Tibial nerve (tissue), 4 donors: ENCODE measurements around the gene TLE4. TPM values are rescaled to one million over a fixed set of nuclear protein-coding genes. Genes with fewer than 3 reads are reported as not detected.

Experiments
- DNase-seq, 2 donors: peaks; one replicate each; pipeline ENCODE4 v3.0.0-alpha.2; 2019; ENCODE audit warnings: low spot score in 2 of 2
- H3K27ac ChIP-seq, 4 donors: fragments of 200-600 bp; sonication (generic) in 3 of 4; one replicate each; pipeline ENCODE4 v1.5.1; 2017 to 2019; ENCODE audit warnings: mild to moderate bottlenecking in 1 of 4
- H3K27me3 ChIP-seq, 2 donors: fragments of 200-600 bp; sonication (generic) in 1 of 2; one replicate each; pipeline versions ENCODE4 v1.5.1 to v1.6.0; 2017 to 2019
- H3K36me3 ChIP-seq, 3 donors: fragments of 200-600 bp; sonication (generic); one replicate each; pipeline ENCODE4 v1.5.1; 2018 to 2019
- H3K4me1 ChIP-seq, 4 donors: fragments of 200-600 bp; sonication (generic) in 3 of 4; one replicate each; pipeline ENCODE4 v1.5.1; 2017 to 2019
- H3K4me3 ChIP-seq, 4 donors: fragments of 200-600 bp; sonication (generic) in 3 of 4; one replicate each; pipeline ENCODE4 v1.5.1; 2017 to 2019; ENCODE audit warnings: mild to moderate bottlenecking in 1 of 4, moderate library complexity in 1 of 4
- H3K9me3 ChIP-seq, 4 donors: fragments of 200-600 bp; sonication (generic) in 3 of 4; one replicate each; pipeline ENCODE4 v1.5.1; 2017 to 2019
- CTCF ChIP-seq, 5 experiments: fragments of 200-600 bp in 3 of 5; fragments of 450-650 bp in 2 of 5; sonication (generic) in 3 of 5; IDR thresholded peaks; one replicate each; pipeline ENCODE4 v1.5.1; 2016 to 2019; ENCODE audit warnings: antibody characterized with exemption in 5 of 5, mild to moderate bottlenecking in 3 of 5, moderate library complexity in 2 of 5
- EP300 ChIP-seq, 2 donors: sonication (generic); formaldehyde crosslinking; IDR thresholded peaks; one replicate each; pipeline ENCODE4 v1.6.1; 2017; ENCODE audit warnings: antibody characterized with exemption in 2 of 2, mild to moderate bottlenecking in 1 of 2
- POLR2A ChIP-seq, 2 donors: fragments of 450-650 bp; IDR thresholded peaks; one replicate each; pipeline ENCODE4 v1.6.1; 2017; ENCODE audit warnings: antibody characterized with exemption in 2 of 2, mild to moderate bottlenecking in 2 of 2, moderate library complexity in 2 of 2
- whole genome bisulfite sequencing, 2 donors: methylation state at CpG; one replicate each; pipeline ENCODE4 v1.1.5; 2018; 5-methylcytosine and 5-hydroxymethylcytosine counted together
- total RNA-seq, 4 donors: library from RNA; depleted of rRNA; stranded (reverse); fragments of >200 nt; gene quantifications; one replicate each; pipeline ENCODE4 v1.1.0, GENCODE V29; 2016

Gene TLE4
- total RNA-seq, 4 donors from 2014 or later, result 28.0 to 34.3 (median 29.8) TPM

DNA sequence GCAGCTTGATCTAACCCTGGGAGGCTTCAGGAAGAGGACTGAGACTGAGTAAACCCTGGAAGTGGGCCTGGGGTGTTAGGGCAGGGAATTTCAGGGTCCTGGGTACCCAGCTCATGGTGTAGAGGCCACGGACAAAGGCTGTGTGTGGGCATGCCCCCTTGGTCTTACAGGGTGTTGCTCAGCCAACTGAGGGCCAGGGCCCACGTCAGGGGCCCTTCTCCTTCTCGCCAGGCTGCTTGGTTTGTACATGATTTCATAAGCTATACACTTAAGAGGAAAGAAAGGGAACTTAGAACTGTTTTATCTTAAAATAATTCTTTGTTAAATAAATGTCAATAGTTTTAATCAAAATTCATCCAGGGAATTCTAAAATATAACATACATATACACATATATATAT lies 95.4 kb downstream of the TLE4 start:
- no peak for DNase-seq

DNA sequence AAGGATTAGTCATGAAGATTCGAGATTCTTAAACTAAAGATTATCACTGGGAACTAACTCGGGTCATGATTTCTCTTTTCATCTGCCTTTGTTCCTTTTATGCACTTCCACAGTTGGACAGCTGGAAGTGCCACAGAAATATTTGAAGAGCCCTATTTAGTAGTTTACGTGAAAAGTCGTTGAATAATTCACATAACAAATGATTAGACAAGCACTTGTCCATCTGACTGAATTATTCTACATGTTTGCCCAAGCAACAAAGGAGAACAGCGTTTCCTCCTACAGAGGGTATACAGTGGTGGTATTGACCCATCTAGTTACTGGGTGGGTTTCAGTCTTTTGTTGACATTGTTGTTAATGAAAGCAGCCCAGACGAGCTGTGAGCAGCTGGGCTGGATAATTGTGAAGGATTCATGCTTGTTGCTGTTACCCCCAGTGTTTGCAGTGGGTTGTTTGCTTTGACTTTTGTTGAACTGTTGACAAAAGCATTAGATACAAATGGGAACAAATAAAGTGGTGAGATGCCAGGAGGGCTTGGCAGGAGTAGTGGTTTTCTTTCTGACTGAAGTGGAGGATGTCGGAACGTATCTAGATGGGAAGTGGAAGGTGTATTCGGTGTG lies 96.2 kb downstream of the TLE4 start:
- 70 to 74% methylated on average over 9 of the region's 9 CpGs for WGBS, 2 donors
- Histone ChIP-seq H3K27ac (no peak overlapping the region), H3K36me3 (no peaks in the 10 kb centered on the region), H3K4me3 (no peak overlapping the region), H3K27me3 (no peaks in the 10 kb centered on the region), H3K4me1 (peaks cover 0 to 23% (median 12%) of the 10 kb centered on the region in 4 donors), H3K9me3 (no peaks in the 10 kb centered on the region)
- DNase-seq, result no peak
- no peak for TF ChIP-seq EP300 (IDR thresholded peaks at IDR 0.05)
- no peak for TF ChIP-seq POLR2A (IDR thresholded peaks at IDR 0.05)
- TF ChIP-seq CTCF (IDR thresholded peaks at IDR 0.05), result no peak

More for the DNA sequence above, 95.4 kb downstream of the TLE4 start:
- Histone ChIP-seq H3K27me3 (no peaks in the 10 kb centered on the region), H3K36me3 (no peaks in the 10 kb centered on the region), H3K4me3 (no peak overlapping the region), H3K4me1 (peaks cover 0 to 31% (median 15%) of the 10 kb centered on the region in 4 donors), H3K27ac (no peak overlapping the region), H3K9me3 (no peaks in the 10 kb centered on the region)
- TF ChIP-seq POLR2A (IDR thresholded peaks at IDR 0.05) (no peak), EP300 (IDR thresholded peaks at IDR 0.05) (no peak), CTCF (IDR thresholded peaks at IDR 0.05) (no peak)
- WGBS, 2 donors, result 95 to 96% methylated on average over 3 of the region's 3 CpGs

GRCh38 chr9:79668956-79669355 lies 97.2 kb downstream of the TLE4 start:
- WGBS, 2 donors, result 67% methylated on average over 4 of the region's 4 CpGs
- no peak for TF ChIP-seq POLR2A (IDR thresholded peaks at IDR 0.05)
- no peak for TF ChIP-seq EP300 (IDR thresholded peaks at IDR 0.05)
- no peak for TF ChIP-seq CTCF (IDR thresholded peaks at IDR 0.05)
- Histone ChIP-seq H3K27ac (no peak overlapping the region), H3K9me3 (no peaks in the 10 kb centered on the region), H3K27me3 (no peaks in the 10 kb centered on the region), H3K4me1 (peaks cover 0 to 14% (median 6%) of the 10 kb centered on the region in 4 donors), H3K36me3 (no peaks in the 10 kb centered on the region), H3K4me3 (no peak overlapping the region)
- no peak for DNase-seq

DNA sequence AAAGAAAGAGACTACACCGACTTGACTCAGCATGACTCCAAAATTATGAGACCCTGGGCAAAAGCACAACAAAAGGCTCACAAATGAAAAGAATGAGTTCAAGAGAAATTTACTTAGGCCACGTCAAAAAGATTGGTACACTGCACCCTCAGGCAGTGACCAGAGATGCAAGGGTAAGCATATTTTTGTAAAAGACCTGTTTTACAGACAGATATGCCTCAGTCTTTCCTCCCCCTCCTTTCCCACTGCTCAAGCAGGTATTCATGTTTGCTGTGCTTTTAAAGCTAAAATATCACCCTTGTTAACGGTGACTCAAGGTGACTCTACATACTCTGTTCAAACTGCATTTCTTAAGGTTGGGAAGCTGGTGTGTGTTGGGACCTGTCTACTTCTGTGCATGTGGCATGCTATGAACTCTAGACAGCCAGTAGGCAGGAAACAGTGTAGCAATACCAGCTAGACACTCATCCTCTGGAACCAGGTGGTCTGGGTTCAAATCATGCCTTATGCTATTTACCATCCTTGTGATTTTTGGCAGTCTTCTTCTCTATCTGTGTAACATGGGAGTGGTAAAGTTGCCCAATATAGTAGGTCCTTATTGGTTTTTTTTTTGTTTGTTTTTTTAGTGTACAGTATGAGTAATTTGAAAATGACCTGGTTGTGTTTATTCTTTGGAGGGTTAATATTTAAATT lies 98.7 kb downstream of the TLE4 start:
- Histone ChIP-seq H3K9me3 (no peaks in the 10 kb centered on the region), H3K27me3 (no peaks in the 10 kb centered on the region), H3K36me3 (no peaks in the 10 kb centered on the region), H3K27ac (no peak overlapping the region), H3K4me1 (peaks cover 0 to 5% (median 2%) of the 10 kb centered on the region in 4 donors), H3K4me3 (no peak overlapping the region)
- 80 to 86% methylated on average over 3 of the region's 3 CpGs for WGBS, 2 donors
- TF ChIP-seq POLR2A (IDR thresholded peaks at IDR 0.05) (no peak), CTCF (IDR thresholded peaks at IDR 0.05) (no peak)
- DNase-seq, result no peak

DNA sequence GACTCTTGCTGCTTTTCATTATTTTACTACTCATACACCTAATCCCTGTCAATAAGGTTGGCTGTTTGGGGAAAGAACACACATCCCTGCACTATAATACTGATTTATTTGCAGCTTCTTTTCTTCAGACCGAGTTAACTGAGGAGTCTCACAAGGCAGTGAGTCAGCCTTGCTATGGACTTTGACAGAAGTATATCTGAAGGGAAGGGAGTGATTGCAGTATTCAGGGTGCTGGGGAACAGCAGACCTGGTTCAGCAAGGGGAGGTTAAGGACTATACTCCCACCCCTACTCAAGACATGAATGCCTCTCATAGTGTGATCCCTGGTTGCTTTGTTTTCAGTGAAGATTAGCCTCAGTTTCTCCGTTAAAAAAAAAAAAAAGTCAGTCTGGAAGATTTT lies 99.8 kb downstream of the TLE4 start:
- no peak for TF ChIP-seq POLR2A (IDR thresholded peaks at IDR 0.05)
- TF ChIP-seq EP300 (IDR thresholded peaks at IDR 0.05), result no peak
- TF ChIP-seq CTCF (IDR thresholded peaks at IDR 0.05), result no peak
- WGBS, 2 donors, result 77 to 78% methylated on average over 2 of the region's 2 CpGs
- no peak overlapping the region for H3K27ac ChIP-seq

More for the DNA sequence above, 99.8 kb downstream of the TLE4 start:
- Histone ChIP-seq H3K9me3 (no peaks in the 10 kb centered on the region), H3K4me3 (no peak overlapping the region), H3K36me3 (no peaks in the 10 kb centered on the region), H3K4me1 (peaks cover 0 to 5% (median 2%) of the 10 kb centered on the region in 4 donors), H3K27me3 (no peaks in the 10 kb centered on the region)
- no peak for DNase-seq
